ENCODE data around the gene CCDC91.

The CCDC91 gene

GRCh38 chr12:28443337-28443736 lies 253.1 kb downstream of the CCDC91 start:
- Histone ChIP-seq H3K4me2 (ENCODE audit: low read length, poor library complexity, severe bottlenecking) (no peak overlapping the region), H3K9ac (ENCODE audit: low read length) (no peak overlapping the region), H3K18ac (ENCODE audit: low read depth in 1 of 2, low read length in 2 of 2) (no peak overlapping the region), H3K27ac (ENCODE audit: low read length, poor library complexity, severe bottlenecking) (no peak overlapping the region), H4K8ac (ENCODE audit: low read length) (no peak overlapping the region), H3K4ac (ENCODE audit: low read depth in 1 of 2, low read length in 2 of 2) (no peak overlapping the region), H4K91ac (ENCODE audit: low read length) (no peak overlapping the region), H2AFZ (ENCODE audit: low read depth, low read length) (no peak overlapping the region), H2AK5ac (ENCODE audit: low read length, severe bottlenecking) (no peak overlapping the region), H2BK120ac (ENCODE audit: low read depth, low read length) (no peak overlapping the region), H3K4me3 (ENCODE audit: insufficient read depth in 1 of 2, low read depth in 1 of 2, low read length in 2 of 2) (no peak overlapping the region), H3K4me1 (ENCODE audit: control insufficient read depth, insufficient read depth, low read depth, low read length) (no peaks in the 10 kb centered on the region), H2BK12ac (ENCODE audit: low read length in 2 of 2) (no peak overlapping the region), H3K23ac (ENCODE audit: low read length in 2 of 2) (no peak overlapping the region), H3K9me3 (ENCODE audit: control insufficient read depth, low read length) (no peaks in the 10 kb centered on the region), H3K79me1 (replicated peaks; ENCODE audit: low read length, poor library complexity, severe bottlenecking) (no peaks in the 10 kb centered on the region), H3K14ac (ENCODE audit: low read length in 2 of 2) (no peak overlapping the region), H3K27me3 (ENCODE audit: control insufficient read depth in 1 of 2, insufficient read depth in 1 of 2, low read length in 2 of 2) (no peaks in the 10 kb centered on the region), H2BK15ac (ENCODE audit: low read depth, poor library complexity, severe bottlenecking) (no peak overlapping the region), H3K36me3 (ENCODE audit: control insufficient read depth in 1 of 2, insufficient read depth in 2 of 2, low read depth in 1 of 2, low read length in 2 of 2) (no peaks in the 10 kb centered on the region), H2BK5ac (ENCODE audit: low read depth, low read length, poor library complexity, severe bottlenecking) (no peak overlapping the region)
- no peak for DNase-seq

GRCh38 chr12:28446031-28446430 lies 255.8 kb downstream of the CCDC91 start:
- Histone ChIP-seq H4K8ac (ENCODE audit: low read length) (no peak overlapping the region), H3K9ac (ENCODE audit: low read length) (no peak overlapping the region), H3K27me3 (ENCODE audit: control insufficient read depth in 1 of 2, insufficient read depth in 1 of 2, low read length in 2 of 2) (no peaks in the 10 kb centered on the region), H3K4ac (ENCODE audit: low read depth in 1 of 2, low read length in 2 of 2) (no peak overlapping the region), H2BK12ac (ENCODE audit: low read length in 2 of 2) (no peak overlapping the region), H2BK15ac (ENCODE audit: low read depth, poor library complexity, severe bottlenecking) (no peak overlapping the region), H3K4me3 (ENCODE audit: insufficient read depth in 1 of 2, low read depth in 1 of 2, low read length in 2 of 2) (no peak overlapping the region), H3K4me1 (ENCODE audit: control insufficient read depth, insufficient read depth, low read depth, low read length) (no peaks in the 10 kb centered on the region), H3K4me2 (ENCODE audit: low read length, poor library complexity, severe bottlenecking) (no peak overlapping the region), H2AK5ac (ENCODE audit: low read length, severe bottlenecking) (no peak overlapping the region), H2BK5ac (ENCODE audit: low read depth, low read length, poor library complexity, severe bottlenecking) (no peak overlapping the region), H3K27ac (ENCODE audit: low read length, poor library complexity, severe bottlenecking) (no peak overlapping the region), H3K14ac (ENCODE audit: low read length in 2 of 2) (no peak overlapping the region), H3K36me3 (ENCODE audit: control insufficient read depth in 1 of 2, insufficient read depth in 2 of 2, low read depth in 1 of 2, low read length in 2 of 2) (peaks cover 0 to 2% of the 10 kb centered on the region in 2 experiments), H3K18ac (ENCODE audit: low read depth in 1 of 2, low read length in 2 of 2) (no peak overlapping the region), H2BK120ac (ENCODE audit: low read depth, low read length) (no peak overlapping the region), H4K91ac (ENCODE audit: low read length) (no peak overlapping the region), H3K9me3 (ENCODE audit: control insufficient read depth, low read length) (no peaks in the 10 kb centered on the region), H3K79me1 (replicated peaks; ENCODE audit: low read length, poor library complexity, severe bottlenecking) (no peaks in the 10 kb centered on the region), H3K23ac (ENCODE audit: low read length in 2 of 2) (no peak overlapping the region), H2AFZ (ENCODE audit: low read depth, low read length) (no peak overlapping the region)
- DNase-seq, result no peak

GRCh38 chr12:28453686-28454085 lies 263.4 kb downstream of the CCDC91 start:
- Histone ChIP-seq H3K79me1 (replicated peaks; ENCODE audit: low read length, poor library complexity, severe bottlenecking) (no peaks in the 10 kb centered on the region), H3K4me3 (ENCODE audit: insufficient read depth in 1 of 2, low read depth in 1 of 2, low read length in 2 of 2) (no peak overlapping the region), H3K27ac (ENCODE audit: low read length, poor library complexity, severe bottlenecking) (no peak overlapping the region), H3K14ac (ENCODE audit: low read length in 2 of 2) (no peak overlapping the region), H3K36me3 (ENCODE audit: control insufficient read depth in 1 of 2, insufficient read depth in 2 of 2, low read depth in 1 of 2, low read length in 2 of 2) (peaks cover 0 to 10% of the 10 kb centered on the region in 2 experiments), H3K9ac (ENCODE audit: low read length) (no peak overlapping the region), H2BK12ac (ENCODE audit: low read length in 2 of 2) (no peak overlapping the region), H2AFZ (ENCODE audit: low read depth, low read length) (no peak overlapping the region), H2BK120ac (ENCODE audit: low read depth, low read length) (no peak overlapping the region), H3K4me2 (ENCODE audit: low read length, poor library complexity, severe bottlenecking) (no peak overlapping the region), H3K9me3 (ENCODE audit: control insufficient read depth, low read length) (no peaks in the 10 kb centered on the region), H3K23ac (ENCODE audit: low read length in 2 of 2) (no peak overlapping the region), H3K27me3 (ENCODE audit: control insufficient read depth in 1 of 2, insufficient read depth in 1 of 2, low read length in 2 of 2) (no peaks in the 10 kb centered on the region), H2BK5ac (ENCODE audit: low read depth, low read length, poor library complexity, severe bottlenecking) (no peak overlapping the region), H3K4ac (ENCODE audit: low read depth in 1 of 2, low read length in 2 of 2) (no peak overlapping the region), H2AK5ac (ENCODE audit: low read length, severe bottlenecking) (no peak overlapping the region), H4K91ac (ENCODE audit: low read length) (no peak overlapping the region), H2BK15ac (ENCODE audit: low read depth, poor library complexity, severe bottlenecking) (no peak overlapping the region), H4K8ac (ENCODE audit: low read length) (no peak overlapping the region), H3K4me1 (ENCODE audit: control insufficient read depth, insufficient read depth, low read depth, low read length) (no peaks in the 10 kb centered on the region), H3K18ac (ENCODE audit: low read depth in 1 of 2, low read length in 2 of 2) (no peak overlapping the region)
- no peak for DNase-seq
- WGBS, result 40% methylated on average over 1 of the region's 4 CpGs

DNA sequence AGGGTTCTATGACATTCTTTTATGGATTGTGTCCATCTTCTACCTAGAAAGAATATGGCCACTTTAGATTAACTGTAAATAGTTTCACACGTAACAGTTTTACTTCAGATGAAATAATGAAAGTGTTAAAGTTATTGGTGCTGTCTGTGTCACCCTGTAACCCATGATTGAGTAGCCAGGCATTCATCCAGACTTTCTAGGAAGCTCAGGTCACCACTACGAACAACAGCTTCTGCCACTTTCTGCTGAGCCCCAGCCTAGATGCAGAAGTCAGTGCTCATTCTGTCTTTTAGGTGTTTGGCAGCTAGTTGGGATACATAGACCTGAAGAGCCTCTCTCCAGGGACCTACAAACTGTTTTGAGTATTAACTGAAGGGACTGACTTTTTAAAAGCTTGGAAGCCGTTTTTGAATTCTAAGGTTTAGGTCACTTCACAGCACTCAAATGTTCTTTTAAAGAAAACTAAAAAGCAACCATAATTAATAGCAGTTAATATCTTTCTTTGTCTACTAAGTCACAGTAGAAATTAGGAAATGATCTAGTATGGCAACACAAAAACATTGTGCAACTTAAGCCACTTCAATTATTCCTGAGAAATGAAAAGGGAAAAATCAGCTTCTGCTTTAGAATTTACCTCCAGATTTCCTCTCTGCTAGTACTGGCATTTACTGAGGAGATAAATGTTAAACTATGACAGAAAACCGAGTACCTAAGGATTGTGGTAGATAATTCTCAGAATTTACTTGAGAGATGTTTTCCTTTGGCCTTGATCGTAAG lies 266.9 kb downstream of the CCDC91 start:
- Histone ChIP-seq H2BK120ac (ENCODE audit: low read depth, low read length) (no peak overlapping the region), H3K79me1 (replicated peaks; ENCODE audit: low read length, poor library complexity, severe bottlenecking) (no peaks in the 10 kb centered on the region), H3K36me3 (ENCODE audit: control insufficient read depth in 1 of 2, insufficient read depth in 2 of 2, low read depth in 1 of 2, low read length in 2 of 2) (peaks cover 0 to 6% of the 10 kb centered on the region in 2 experiments), H2BK15ac (ENCODE audit: low read depth, poor library complexity, severe bottlenecking) (no peak overlapping the region), H3K4me1 (ENCODE audit: control insufficient read depth, insufficient read depth, low read depth, low read length) (no peaks in the 10 kb centered on the region), H4K91ac (ENCODE audit: low read length) (no peak overlapping the region), H2AK5ac (ENCODE audit: low read length, severe bottlenecking) (no peak overlapping the region), H3K9ac (ENCODE audit: low read length) (no peak overlapping the region), H2BK12ac (ENCODE audit: low read length in 2 of 2) (no peak overlapping the region), H3K4me3 (ENCODE audit: insufficient read depth in 1 of 2, low read depth in 1 of 2, low read length in 2 of 2) (no peak overlapping the region), H3K27ac (ENCODE audit: low read length, poor library complexity, severe bottlenecking) (no peak overlapping the region), H3K23ac (ENCODE audit: low read length in 2 of 2) (no peak overlapping the region), H3K14ac (ENCODE audit: low read length in 2 of 2) (no peak overlapping the region), H3K18ac (ENCODE audit: low read depth in 1 of 2, low read length in 2 of 2) (no peak overlapping the region), H4K8ac (ENCODE audit: low read length) (no peak overlapping the region), H3K27me3 (ENCODE audit: control insufficient read depth in 1 of 2, insufficient read depth in 1 of 2, low read length in 2 of 2) (no peaks in the 10 kb centered on the region), H2BK5ac (ENCODE audit: low read depth, low read length, poor library complexity, severe bottlenecking) (no peak overlapping the region), H3K4me2 (ENCODE audit: low read length, poor library complexity, severe bottlenecking) (no peak overlapping the region), H3K4ac (ENCODE audit: low read depth in 1 of 2, low read length in 2 of 2) (no peak overlapping the region), H2AFZ (ENCODE audit: low read depth, low read length) (no peak overlapping the region), H3K9me3 (ENCODE audit: control insufficient read depth, low read length) (no peaks in the 10 kb centered on the region)
- no peak for DNase-seq
- WGBS, result 83% methylated on average over 4 of the region's 5 CpGs

Measured in mesenchymal stem cell (in vitro differentiated cells and primary cell).